GM21367 (cell line): ENCODE results near the gene LYPD6B.
"Not testable (repeated sequence)": the region's sequence is repeated elsewhere in the genome, so short reads cannot be mapped to it uniquely, and the experiment has no call there.

Experiments used
- ATAC-seq: cut with Tn5 transposase; IDR thresholded peaks from one replicate; pipeline ENCODE4 v1.9.1; 2021; ENCODE audit not compliant: unreplicated experiment

LYPD6B gene

DNA sequence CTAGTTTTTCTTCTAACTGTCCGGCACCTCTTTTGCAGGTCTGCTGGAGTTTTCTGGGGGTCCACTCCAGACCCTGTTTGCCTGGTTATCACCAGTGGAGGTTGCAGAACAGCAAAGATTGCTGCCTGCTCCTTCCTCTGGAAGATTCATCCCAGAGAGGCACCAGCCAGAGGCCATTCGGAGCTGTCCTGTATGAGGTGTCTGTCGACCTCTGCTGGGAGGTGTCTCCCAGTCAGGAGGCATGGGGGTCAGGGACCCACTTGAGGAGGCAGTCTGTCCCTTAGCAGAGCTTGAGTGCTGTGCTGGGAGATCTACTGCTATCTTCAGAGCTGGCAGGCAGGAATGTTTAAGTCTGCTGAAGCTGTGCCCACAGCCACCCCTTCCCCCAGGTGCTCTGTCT is 218.4 kb downstream of the LYPD6B start:
- not testable (repeated sequence) for ATAC-seq

DNA sequence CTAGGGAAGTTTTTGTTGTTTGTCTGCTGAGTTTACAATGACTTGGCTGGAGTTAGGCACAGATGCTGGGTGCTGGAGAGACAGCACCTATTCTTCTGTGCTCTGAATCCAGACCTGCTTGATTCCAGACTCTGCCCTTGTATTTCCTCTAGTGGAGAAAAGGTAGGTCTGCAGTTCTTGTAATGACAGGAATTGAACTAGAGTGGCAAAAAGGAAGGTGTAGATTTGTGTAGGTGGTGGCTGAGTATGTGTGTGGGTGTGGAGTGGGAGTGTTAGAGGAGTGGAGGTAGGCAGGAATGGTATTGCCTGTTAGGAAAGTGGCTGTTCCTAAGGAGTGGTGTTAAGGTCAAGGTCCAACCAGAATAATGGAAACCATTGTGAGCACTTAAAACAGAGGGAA is 220.0 kb downstream of the LYPD6B start:
- no peak for ATAC-seq

DNA sequence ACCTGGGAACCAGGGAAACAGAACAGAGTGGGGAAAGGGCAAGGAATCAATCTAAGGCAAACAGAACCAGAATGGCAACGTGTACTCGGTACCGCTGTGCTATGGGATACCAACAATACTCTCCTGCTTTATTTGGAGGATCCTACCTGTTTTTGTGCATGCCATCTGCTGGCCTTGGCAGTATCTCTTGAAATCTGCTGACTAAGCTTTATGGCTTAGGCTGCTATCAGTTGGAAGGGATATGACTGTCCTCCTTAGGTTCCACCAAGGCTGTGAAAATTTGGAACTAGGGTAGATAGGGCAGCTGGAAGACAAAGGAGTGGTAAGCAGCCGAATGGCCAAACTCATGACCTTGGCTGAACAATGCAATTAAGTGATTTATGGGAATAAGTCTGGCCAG is 220.6 kb downstream of the LYPD6B start:
- ATAC-seq: no peak

DNA sequence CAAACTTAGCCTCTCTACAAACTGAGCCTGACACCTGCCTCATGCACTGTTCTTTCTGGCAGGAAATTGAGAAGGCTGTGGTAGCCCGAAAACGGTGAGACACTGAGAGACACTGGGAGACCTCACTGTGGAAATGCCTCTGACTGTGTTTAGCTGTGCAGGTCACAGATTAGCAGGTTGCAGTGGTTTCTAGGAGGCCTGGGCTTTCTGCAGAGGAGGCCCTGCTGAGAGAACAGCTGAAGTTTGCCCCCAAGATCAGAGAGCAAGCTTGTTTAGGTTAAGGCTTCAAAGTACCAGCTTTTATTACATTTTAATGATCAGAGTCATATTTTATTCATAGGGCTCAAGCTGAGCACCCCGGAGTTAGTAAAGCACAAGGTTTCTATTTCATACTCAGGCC is 223.2 kb downstream of the LYPD6B start:
- no peak for ATAC-seq
